Panc1 (cell line): ENCODE results near the gene MED8. TPM values are rescaled to one million over a fixed set of nuclear protein-coding genes. Genes with fewer than 3 reads are reported as not detected.

ENCODE experiments used
- ATAC-seq: fragments of 200-7000 bp; cut with Tn5 transposase; 2 replicates; pipeline ENCODE4 v1.9.1; 2020; ENCODE audit warnings: mild to moderate bottlenecking, moderate library complexity
- BruUV-seq: library from RNA; stranded (reverse); fragments of 400-500 nt; replicated peaks from 2 replicates; lab custom pipeline; 2021; lab: Mats Ljungman, UMichigan
- CTCF ChIA-PET: fragments of 300-600 bp; sonication (Branson Sonifier 250); formaldehyde crosslinking; loops from one replicate; lab custom pipeline; 2022; ENCODE audit warnings: antibody characterized with exemption; lab: Charles Lee
- POLR2A ChIA-PET: fragments of 300-600 bp; sonication (Branson Sonifier 250); formaldehyde crosslinking; loops from one replicate; lab custom pipeline; 2022; ENCODE audit warnings: antibody characterized with exemption; lab: Charles Lee
- DNase-seq: peaks from one replicate; pipeline ENCODE4 v3.0.0-alpha.2; 2010; ENCODE audit warnings: low read depth, low spot score
- H3K27ac ChIP-seq: 2 replicates; pipeline ENCODE4 v1.5.1; 2011; ENCODE audit warnings: mild to moderate bottlenecking, low read length, inconsistent platforms
- H3K27me3 ChIP-seq: fragments of 200-500 bp; sonication (Bioruptor generic); 2 replicates; pipeline ENCODE4 v1.6.0; 2014; ENCODE audit warnings: low read length, inconsistent platforms; ENCODE audit not compliant: control insufficient read depth, insufficient read depth
- H3K36me3 ChIP-seq: fragments of 200-500 bp; sonication (Bioruptor generic); 2 replicates; pipeline ENCODE4 v1.5.1; 2014; ENCODE audit warnings: inconsistent platforms, mild to moderate bottlenecking, low read length, moderate library complexity; ENCODE audit not compliant: control insufficient read depth, insufficient read depth
- H3K4me1 ChIP-seq: 2 replicates; pipeline ENCODE4 v1.5.1; 2011; ENCODE audit warnings: inconsistent platforms, mild to moderate bottlenecking, low read length, moderate library complexity; ENCODE audit not compliant: control insufficient read depth, insufficient read depth
- H3K4me3 ChIP-seq, 2 experiments: 2 replicates each; pipeline ENCODE4 v1.5.1; 2011 to 2012; ENCODE audit warnings: low read depth in 2 of 2, low read length in 2 of 2, mild to moderate bottlenecking in 2 of 2, inconsistent platforms in 1 of 2, moderate library complexity in 1 of 2
- H3K9me3 ChIP-seq: fragments of 200-500 bp; sonication (Bioruptor generic); 2 replicates; pipeline ENCODE4 v1.5.1; 2014; ENCODE audit warnings: low read depth, mild to moderate bottlenecking, inconsistent platforms, low read length, moderate library complexity; ENCODE audit not compliant: control insufficient read depth, insufficient read depth
- POLR2AphosphoS5 ChIP-seq: IDR thresholded peaks from 2 replicates; pipeline ENCODE4 v1.6.1; 2012; ENCODE audit warnings: mild to moderate bottlenecking, low read depth, low read length, moderate library complexity
- SIN3A ChIP-seq: IDR thresholded peaks from 2 replicates; pipeline ENCODE4 v1.6.1; 2012; ENCODE audit warnings: low read depth, mild to moderate bottlenecking, low read length, moderate library complexity, borderline replicate concordance; ENCODE audit not compliant: insufficient read depth
- TCF7L2 ChIP-seq: IDR thresholded peaks from 2 replicates; pipeline ENCODE4 v1.6.1; 2011; ENCODE audit warnings: mild to moderate bottlenecking, low read depth, low read length, inconsistent platforms
- in situ Hi-C: cut with HindIII; loops from 2 replicates; pipeline ENCODE4 v1.10.0; 2016; ENCODE audit warnings: low sequenced_read_pairs, low pct_unique_long_range_greater_than_20kb
- intact Hi-C: fragments of 100-400 bp; cut with micrococcal nuclease; formaldehyde crosslinking; loops from one replicate; pipeline ENCODE4 v1.10.0; 2022; ENCODE audit not compliant: unreplicated experiment
- total RNA-seq: library from RNA; stranded (reverse); gene quantifications from one replicate; pipeline ENCODE4 v1.2.1, GENCODE V29; 2021; ENCODE audit not compliant: unreplicated experiment
- TF ChIP-seq, protein P1 (sequence below), 2 experiments: IDR thresholded peaks; 2 replicates each; pipeline ENCODE4 v1.6.1; 2011 to 2012; ENCODE audit warnings: low read depth in 2 of 2, control low read depth in 1 of 2, low read length in 1 of 2, mild to moderate bottlenecking in 1 of 2, moderate library complexity in 1 of 2; ENCODE audit not compliant: insufficient read depth in 1 of 2
- TF ChIP-seq, protein P2 (sequence below): fragments of 450-650 bp; IDR thresholded peaks from 2 replicates; pipeline ENCODE4 v1.5.1; 2017; ENCODE audit warnings: mild to moderate bottlenecking

Gene MED8
- total RNA-seq, 1 experiment from 2014 or later = 50.8 TPM

DNA sequence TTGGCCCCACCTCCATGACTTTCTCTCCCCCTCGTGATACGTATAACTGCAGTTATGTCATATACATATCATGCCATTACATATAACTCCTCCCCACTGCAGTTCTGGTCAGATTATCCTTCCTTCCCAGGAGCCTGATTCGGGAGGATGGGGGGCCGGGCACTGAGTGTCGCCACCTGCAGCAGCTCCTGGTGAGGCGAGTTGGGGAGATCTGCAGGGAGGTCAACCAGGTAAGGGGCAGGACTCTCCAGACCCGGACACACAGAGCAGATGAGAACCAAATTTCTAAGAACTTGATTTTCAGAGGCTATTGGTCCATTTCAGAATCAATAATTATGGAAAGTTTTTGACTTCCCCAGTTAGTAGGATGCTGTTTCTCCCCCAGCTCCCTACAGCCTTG is 44.7 kb upstream of the MED8 start:
- ChIA-PET POLR2A (no interaction called here), CTCF (no interaction called here)
- Histone ChIP-seq H3K4me1 (no peaks in the 10 kb centered on the region), H3K36me3 (no peaks in the 10 kb centered on the region; the same call in 1 of the 2 replicates), H3K9me3 (no peaks in the 10 kb centered on the region), H3K27me3 (no peaks in the 10 kb centered on the region), H3K27ac (no peak overlapping the region), H3K4me3 (no peak overlapping the region)
- in situ Hi-C loops (no loop called here), intact Hi-C loops (no loop called here)
- no TSS peak for BruUV-seq
- TF ChIP-seq, protein P1, sequence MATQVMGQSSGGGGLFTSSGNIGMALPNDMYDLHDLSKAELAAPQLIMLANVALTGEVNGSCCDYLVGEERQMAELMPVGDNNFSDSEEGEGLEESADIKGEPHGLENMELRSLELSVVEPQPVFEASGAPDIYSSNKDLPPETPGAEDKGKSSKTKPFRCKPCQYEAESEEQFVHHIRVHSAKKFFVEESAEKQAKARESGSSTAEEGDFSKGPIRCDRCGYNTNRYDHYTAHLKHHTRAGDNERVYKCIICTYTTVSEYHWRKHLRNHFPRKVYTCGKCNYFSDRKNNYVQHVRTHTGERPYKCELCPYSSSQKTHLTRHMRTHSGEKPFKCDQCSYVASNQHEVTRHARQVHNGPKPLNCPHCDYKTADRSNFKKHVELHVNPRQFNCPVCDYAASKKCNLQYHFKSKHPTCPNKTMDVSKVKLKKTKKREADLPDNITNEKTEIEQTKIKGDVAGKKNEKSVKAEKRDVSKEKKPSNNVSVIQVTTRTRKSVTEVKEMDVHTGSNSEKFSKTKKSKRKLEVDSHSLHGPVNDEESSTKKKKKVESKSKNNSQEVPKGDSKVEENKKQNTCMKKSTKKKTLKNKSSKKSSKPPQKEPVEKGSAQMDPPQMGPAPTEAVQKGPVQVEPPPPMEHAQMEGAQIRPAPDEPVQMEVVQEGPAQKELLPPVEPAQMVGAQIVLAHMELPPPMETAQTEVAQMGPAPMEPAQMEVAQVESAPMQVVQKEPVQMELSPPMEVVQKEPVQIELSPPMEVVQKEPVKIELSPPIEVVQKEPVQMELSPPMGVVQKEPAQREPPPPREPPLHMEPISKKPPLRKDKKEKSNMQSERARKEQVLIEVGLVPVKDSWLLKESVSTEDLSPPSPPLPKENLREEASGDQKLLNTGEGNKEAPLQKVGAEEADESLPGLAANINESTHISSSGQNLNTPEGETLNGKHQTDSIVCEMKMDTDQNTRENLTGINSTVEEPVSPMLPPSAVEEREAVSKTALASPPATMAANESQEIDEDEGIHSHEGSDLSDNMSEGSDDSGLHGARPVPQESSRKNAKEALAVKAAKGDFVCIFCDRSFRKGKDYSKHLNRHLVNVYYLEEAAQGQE (IDR thresholded peaks at IDR 0.05; ENCODE audit: insufficient read depth in 1 of 2, low read depth in 2 of 2, low read length in 1 of 2) = no peak
- TF ChIP-seq SIN3A (no peak), POLR2AphosphoS5 (no peak), TCF7L2 (no peak)
- TF ChIP-seq, protein P2, sequence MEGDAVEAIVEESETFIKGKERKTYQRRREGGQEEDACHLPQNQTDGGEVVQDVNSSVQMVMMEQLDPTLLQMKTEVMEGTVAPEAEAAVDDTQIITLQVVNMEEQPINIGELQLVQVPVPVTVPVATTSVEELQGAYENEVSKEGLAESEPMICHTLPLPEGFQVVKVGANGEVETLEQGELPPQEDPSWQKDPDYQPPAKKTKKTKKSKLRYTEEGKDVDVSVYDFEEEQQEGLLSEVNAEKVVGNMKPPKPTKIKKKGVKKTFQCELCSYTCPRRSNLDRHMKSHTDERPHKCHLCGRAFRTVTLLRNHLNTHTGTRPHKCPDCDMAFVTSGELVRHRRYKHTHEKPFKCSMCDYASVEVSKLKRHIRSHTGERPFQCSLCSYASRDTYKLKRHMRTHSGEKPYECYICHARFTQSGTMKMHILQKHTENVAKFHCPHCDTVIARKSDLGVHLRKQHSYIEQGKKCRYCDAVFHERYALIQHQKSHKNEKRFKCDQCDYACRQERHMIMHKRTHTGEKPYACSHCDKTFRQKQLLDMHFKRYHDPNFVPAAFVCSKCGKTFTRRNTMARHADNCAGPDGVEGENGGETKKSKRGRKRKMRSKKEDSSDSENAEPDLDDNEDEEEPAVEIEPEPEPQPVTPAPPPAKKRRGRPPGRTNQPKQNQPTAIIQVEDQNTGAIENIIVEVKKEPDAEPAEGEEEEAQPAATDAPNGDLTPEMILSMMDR = no peak
- DNase-seq (no peak), ATAC-seq (no peak)

DNA sequence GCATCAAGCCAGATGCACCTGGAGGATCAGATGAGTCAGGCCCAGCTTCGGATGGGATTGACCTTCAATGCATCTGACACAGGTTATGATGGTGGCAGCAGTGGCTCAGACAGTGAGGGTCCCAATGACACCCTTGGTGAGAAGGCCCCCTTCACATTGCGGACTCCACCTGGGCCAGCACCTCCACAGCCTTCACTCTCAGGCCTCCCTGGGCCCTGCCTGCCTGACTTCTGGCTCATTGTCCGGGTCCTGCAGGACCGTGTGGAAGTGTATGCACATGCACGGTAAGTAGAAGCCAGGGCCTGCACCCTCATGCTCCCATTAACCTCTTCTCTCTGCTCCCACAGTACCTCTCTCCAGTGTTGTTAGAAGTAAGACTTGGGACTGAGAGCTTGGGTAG is 43.3 kb upstream of the MED8 start:
- intact Hi-C loops = no loop called here
- Histone ChIP-seq H3K9me3 (no peaks in the 10 kb centered on the region), H3K4me3 (no peak overlapping the region), H3K27ac (no peak overlapping the region), H3K27me3 (no peaks in the 10 kb centered on the region), H3K36me3 (no peaks in the 10 kb centered on the region; the same call in 1 of the 2 replicates), H3K4me1 (no peaks in the 10 kb centered on the region)
- no peak for DNase-seq
- TF ChIP-seq SIN3A (no peak), TCF7L2 (no peak), POLR2AphosphoS5 (no peak)
- TF ChIP-seq, protein P2 = no peak
- TF ChIP-seq, protein P1 (IDR thresholded peaks at IDR 0.05; ENCODE audit: insufficient read depth in 1 of 2, low read depth in 2 of 2, low read length in 1 of 2) = no peak
- ChIA-PET POLR2A (no interaction called here), CTCF (no interaction called here)
- in situ Hi-C loops = no loop called here
- no TSS peak for BruUV-seq
- no peak for ATAC-seq
